Measurements from ENCODE around the gene MCU. TPM values are rescaled to one million over a fixed set of nuclear protein-coding genes. Genes with fewer than 3 reads are reported as not detected.
"Not testable (repeated sequence)": the region's sequence is repeated elsewhere in the genome, so short reads cannot be mapped to it uniquely, and the experiment has no call there.

The MCU gene
- total RNA-seq, 4 donors from 2014 or later = 30.0 to 42.8 (median 34.1) TPM

DNA sequence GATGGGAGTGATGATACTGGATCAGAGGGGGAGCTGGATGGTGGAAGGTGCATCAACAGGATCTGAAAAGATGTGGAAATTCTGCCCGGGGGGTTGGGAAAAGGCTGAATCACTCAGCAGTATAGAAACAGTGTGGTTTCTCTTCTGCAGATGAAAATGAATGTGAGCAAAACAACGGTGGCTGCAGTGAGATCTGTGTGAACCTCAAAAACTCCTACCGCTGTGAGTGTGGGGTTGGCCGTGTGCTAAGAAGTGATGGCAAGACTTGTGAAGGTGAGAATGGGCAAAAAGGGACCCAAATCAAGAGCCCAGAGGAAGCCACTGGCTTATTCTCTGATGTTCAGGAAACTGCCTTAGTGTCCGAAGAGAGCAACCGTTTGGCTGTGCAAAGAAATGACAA is 214.5 kb downstream of the MCU start:
- H3K4me3 ChIP-seq (ENCODE audit: low read depth, poor library complexity, severe bottlenecking) = no peak overlapping the region
- no peak for DNase-seq (ENCODE audit: low spot score in 2 of 2)
- 87 to 88% methylated on average over 6 of the region's 6 CpGs for WGBS, 2 donors
- no peak for TF ChIP-seq POLR2A (IDR thresholded peaks at IDR 0.05)
- TF ChIP-seq, protein P1, sequence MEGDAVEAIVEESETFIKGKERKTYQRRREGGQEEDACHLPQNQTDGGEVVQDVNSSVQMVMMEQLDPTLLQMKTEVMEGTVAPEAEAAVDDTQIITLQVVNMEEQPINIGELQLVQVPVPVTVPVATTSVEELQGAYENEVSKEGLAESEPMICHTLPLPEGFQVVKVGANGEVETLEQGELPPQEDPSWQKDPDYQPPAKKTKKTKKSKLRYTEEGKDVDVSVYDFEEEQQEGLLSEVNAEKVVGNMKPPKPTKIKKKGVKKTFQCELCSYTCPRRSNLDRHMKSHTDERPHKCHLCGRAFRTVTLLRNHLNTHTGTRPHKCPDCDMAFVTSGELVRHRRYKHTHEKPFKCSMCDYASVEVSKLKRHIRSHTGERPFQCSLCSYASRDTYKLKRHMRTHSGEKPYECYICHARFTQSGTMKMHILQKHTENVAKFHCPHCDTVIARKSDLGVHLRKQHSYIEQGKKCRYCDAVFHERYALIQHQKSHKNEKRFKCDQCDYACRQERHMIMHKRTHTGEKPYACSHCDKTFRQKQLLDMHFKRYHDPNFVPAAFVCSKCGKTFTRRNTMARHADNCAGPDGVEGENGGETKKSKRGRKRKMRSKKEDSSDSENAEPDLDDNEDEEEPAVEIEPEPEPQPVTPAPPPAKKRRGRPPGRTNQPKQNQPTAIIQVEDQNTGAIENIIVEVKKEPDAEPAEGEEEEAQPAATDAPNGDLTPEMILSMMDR (IDR thresholded peaks at IDR 0.05) = no peak
- intact Hi-C loops (cut with DNase I; ENCODE audit: low total_unique reads) = no loop called here

DNA sequence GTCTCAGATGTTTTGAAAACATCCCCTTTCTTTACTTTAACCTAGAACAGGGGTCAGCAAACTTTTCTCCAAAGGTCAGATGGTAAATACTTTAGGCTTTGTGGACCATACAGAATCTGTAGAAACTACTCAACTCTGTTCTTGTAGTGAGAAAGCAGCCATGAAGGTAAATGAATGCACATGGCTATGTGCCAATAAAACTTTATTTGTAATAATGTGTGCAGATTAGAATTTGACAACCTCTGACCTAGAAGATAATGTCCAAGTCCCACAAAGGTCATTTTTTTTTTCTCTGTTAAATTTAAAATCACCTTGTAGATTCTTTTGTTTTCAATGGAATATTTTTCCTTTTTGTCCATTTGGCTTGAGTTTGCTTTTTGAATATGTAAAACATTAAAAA is 218.8 kb downstream of the MCU start:
- TF ChIP-seq, protein P1 (IDR thresholded peaks at IDR 0.05) = no peak
- H3K4me3 ChIP-seq (ENCODE audit: low read depth, poor library complexity, severe bottlenecking) = no peak overlapping the region
- intact Hi-C loops (cut with DNase I; ENCODE audit: low total_unique reads) = no loop called here
- DNase-seq (ENCODE audit: low spot score in 2 of 2) = no peak

DNA sequence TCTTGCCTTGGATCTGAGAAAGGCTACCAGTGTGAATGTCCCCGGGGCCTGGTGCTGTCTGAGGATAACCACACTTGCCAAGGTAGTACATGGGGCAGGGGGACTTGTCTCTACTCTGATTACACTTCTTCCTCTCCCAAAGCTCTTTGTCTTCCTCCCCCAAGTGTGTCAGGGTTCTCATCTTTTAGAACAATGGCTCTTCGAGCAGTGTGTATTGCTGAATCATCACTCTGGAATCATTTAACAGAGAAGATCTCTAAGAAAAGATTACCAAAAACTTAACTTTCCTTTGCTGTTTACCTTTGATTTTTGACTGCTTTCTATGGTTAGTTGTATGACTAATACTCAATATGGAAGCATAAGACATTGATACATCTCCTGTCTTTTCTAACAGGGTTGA is 219.8 kb downstream of the MCU start:
- no peak overlapping the region for H3K4me3 ChIP-seq (ENCODE audit: low read depth, poor library complexity, severe bottlenecking)
- intact Hi-C loops (cut with DNase I; ENCODE audit: low total_unique reads) = no loop called here
- 94 to 97% methylated on average over 2 of the region's 2 CpGs for WGBS, 2 donors
- TF ChIP-seq, protein P1 (IDR thresholded peaks at IDR 0.05) = no peak
- TF ChIP-seq POLR2A (IDR thresholded peaks at IDR 0.05) = no peak
- DNase-seq (ENCODE audit: low spot score in 2 of 2) = no peak

DNA sequence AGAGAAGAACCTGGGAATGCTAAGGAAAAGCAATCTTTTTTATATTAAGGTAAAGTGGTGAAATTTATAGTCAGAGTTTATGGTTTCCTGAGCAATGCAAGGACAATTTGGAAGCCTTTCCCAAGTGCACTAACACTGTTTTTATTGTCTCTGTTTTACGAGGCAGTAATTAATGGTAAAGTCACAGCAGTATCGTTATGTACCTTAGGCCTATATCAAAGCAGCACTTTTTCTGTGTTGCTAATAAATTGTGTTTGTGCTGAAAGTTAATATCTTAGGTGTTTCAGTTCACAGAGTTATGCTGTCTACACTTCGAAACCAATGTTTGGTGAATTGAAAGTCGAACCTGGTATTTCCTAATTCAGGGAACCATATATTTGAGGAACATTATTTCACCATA is 220.8 kb downstream of the MCU start:
- intact Hi-C loops (cut with DNase I; ENCODE audit: low total_unique reads) = no loop called here
- no peak overlapping the region for H3K4me3 ChIP-seq (ENCODE audit: low read depth, poor library complexity, severe bottlenecking)
- TF ChIP-seq POLR2A (IDR thresholded peaks at IDR 0.05) = no peak
- TF ChIP-seq, protein P1 (IDR thresholded peaks at IDR 0.05) = no peak
- no peak for DNase-seq (ENCODE audit: low spot score in 2 of 2)
- WGBS, 2 donors = 79 to 87% methylated on average over 4 of the region's 4 CpGs

DNA sequence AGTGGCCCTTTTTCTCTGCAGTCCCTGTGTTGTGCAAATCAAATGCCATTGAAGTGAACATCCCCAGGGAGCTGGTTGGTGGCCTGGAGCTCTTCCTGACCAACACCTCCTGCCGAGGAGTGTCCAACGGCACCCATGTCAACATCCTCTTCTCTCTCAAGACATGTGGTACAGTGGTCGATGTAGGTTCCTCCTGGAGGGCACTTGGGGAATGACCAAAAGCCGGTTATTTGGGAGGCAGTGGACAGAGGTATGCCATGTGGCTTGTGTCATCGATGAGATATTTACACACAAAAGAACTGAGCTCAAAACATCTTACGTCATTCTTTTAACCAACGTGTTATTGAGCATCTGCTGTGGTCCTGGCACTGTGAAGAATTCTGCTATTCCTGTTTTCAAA is 221.3 kb downstream of the MCU start:
- 77 to 83% methylated on average over 7 of the region's 7 CpGs for WGBS, 2 donors
- intact Hi-C loops (cut with DNase I; ENCODE audit: low total_unique reads) = no loop called here
- H3K4me3 ChIP-seq (ENCODE audit: low read depth, poor library complexity, severe bottlenecking) = no peak overlapping the region
- no peak for DNase-seq (ENCODE audit: low spot score in 2 of 2)
- TF ChIP-seq, protein P1 (IDR thresholded peaks at IDR 0.05) = no peak
- TF ChIP-seq POLR2A (IDR thresholded peaks at IDR 0.05) = no peak

DNA sequence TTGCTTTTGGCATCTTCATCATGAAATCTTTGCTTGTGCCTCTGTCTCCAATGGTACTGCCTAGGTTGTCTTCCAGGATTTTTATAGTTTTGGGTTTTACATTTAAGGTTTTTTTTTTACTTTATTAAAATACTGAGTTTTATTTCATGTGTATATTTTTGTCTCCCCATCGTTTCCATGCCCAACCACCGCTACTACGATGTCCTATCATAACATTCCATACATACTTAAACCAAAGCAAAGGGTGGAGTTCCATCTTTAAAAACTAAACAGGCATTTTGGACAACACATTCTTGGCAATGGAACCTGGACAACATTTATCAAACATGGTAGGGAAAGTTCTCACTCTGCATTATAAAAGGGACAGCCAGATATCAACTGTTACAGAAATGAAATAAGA is 225.3 kb downstream of the MCU start:
- DNase-seq (ENCODE audit: low spot score in 2 of 2); H3K4me3 ChIP-seq (ENCODE audit: low read depth, poor library complexity, severe bottlenecking); intact Hi-C loops (cut with DNase I; ENCODE audit: low total_unique reads): not testable (repeated sequence)
- WGBS, 2 donors = 36 to 49% methylated on average over 3 of the region's 3 CpGs

DNA sequence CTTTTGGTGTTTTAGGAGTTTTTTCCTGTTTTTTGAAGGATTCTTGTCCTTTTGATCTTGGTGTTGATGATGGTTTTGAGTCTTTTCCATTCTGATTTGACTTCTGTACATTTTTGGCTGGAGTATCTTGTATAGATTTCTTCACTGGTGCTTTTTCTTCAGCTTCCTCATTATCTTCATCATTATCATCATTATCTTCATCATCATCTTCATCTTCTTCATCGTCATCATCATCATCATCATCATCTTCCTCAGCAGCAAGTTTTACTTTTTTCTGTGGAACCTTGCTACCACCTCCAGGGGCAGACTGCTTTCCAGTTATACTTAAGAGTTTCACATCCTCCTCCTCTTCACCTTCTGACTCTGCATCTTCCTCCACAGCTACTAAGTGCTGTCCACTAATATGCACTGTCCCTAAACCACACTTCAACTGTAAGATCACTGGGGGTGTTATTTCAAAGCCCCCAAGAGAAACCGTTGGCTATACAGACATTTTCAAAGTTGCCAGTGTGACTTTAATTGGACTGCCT is 225.9 kb downstream of the MCU start:
- H3K4me3 ChIP-seq (ENCODE audit: low read depth, poor library complexity, severe bottlenecking); intact Hi-C loops (cut with DNase I; ENCODE audit: low total_unique reads); DNase-seq (ENCODE audit: low spot score in 2 of 2): not testable (repeated sequence)
- 82 to 85% methylated on average over 2 of the region's 2 CpGs for WGBS, 2 donors
